K562 (cell line): ENCODE measurements around the gene SEMA6D. TPM values are rescaled to one million over a fixed set of nuclear protein-coding genes. Genes with fewer than 3 reads are reported as not detected.

ENCODE experiments used
- ATAC-seq: fragments of 200-7000 bp; cut with Tn5 transposase; 3 replicates; pipeline ENCODE4 v1.9.1; 2020; ENCODE audit warnings: moderate library complexity
- BruUV-seq: library from RNA; stranded (reverse); fragments of 400-500 nt; replicated peaks from 2 replicates; lab custom pipeline; 2021; lab: Mats Ljungman, UMichigan
- CTCF ChIA-PET: fragments of 300-600 bp; formaldehyde crosslinking; extraction: SDS; loops from one replicate; lab custom pipeline; 2021; ENCODE audit warnings: low intra/inter-chr PET ratio; lab: Yijun Ruan, JAX
- POLR2A ChIA-PET: fragments of 300-600, 350-650 bp; sonication (Branson Sonifier 250); formaldehyde crosslinking; extraction: SDS; loops from one replicate; lab custom pipeline; 2021; ENCODE audit warnings: antibody characterized with exemption, inconsistent platforms; lab: Yijun Ruan, JAX
- DNase-seq, 4 experiments: peaks; one replicate each; pipeline versions ENCODE4 v3.0.0 to v3.0.0-alpha.2; 2011 to 2018; ENCODE audit warnings: low spot score in 3 of 4, mixed read lengths in 3 of 4; ENCODE audit errors: extremely low read depth in 1 of 4
- FAIRE-seq: peaks from 2 replicates; lab custom pipeline; 2011; peaks lifted over from hg19 to GRCh38; lab: Jason Lieb, UNC
- H2AFZ ChIP-seq: 2 replicates; pipeline ENCODE4 v1.6.0; 2011; ENCODE audit warnings: low read depth, low read length, control low read depth, inconsistent platforms
- H3K27ac ChIP-seq: fragments of 200-600 bp; 3 replicates; pipeline ENCODE4 v1.8.0; 2011; ENCODE audit warnings: low read depth, mild to moderate bottlenecking, control low read depth, inconsistent platforms, low read length, moderate library complexity, mixed read lengths; ENCODE audit errors: extremely low read depth
- H3K27me3 ChIP-seq, 2 experiments: fragments of 300-600 bp in 1 of 2; 2 replicates in 1 of 2; 3 replicates in 1 of 2; pipeline versions ENCODE4 v1.6.0 to v1.8.0; 2011; ENCODE audit warnings: inconsistent platforms in 2 of 2, low read length in 2 of 2, mild to moderate bottlenecking in 1 of 2, mixed read lengths in 1 of 2, moderate library complexity in 1 of 2; ENCODE audit not compliant: control insufficient read depth in 2 of 2, insufficient read depth in 2 of 2
- H3K36me3 ChIP-seq: fragments of 300-600 bp; 3 replicates; pipeline ENCODE4 v1.8.0; 2011; ENCODE audit warnings: mild to moderate bottlenecking, low read length, inconsistent platforms; ENCODE audit not compliant: control insufficient read depth, insufficient read depth
- H3K4me1 ChIP-seq, 2 experiments: fragments of 200-600 bp in 1 of 2; replicated peaks in 1 of 2; 2 replicates in 1 of 2; 3 replicates in 1 of 2; pipeline versions ENCODE4 v1.5.1 to v1.8.0; 2011; ENCODE audit warnings: inconsistent platforms in 2 of 2, low read length in 2 of 2, mild to moderate bottlenecking in 1 of 2, mixed read lengths in 1 of 2, moderate library complexity in 1 of 2; ENCODE audit not compliant: control insufficient read depth in 2 of 2, insufficient read depth in 2 of 2
- H3K4me2 ChIP-seq: 2 replicates; pipeline ENCODE4 v1.6.1; 2011; ENCODE audit warnings: low read length, control low read depth, inconsistent platforms, mixed read lengths; ENCODE audit not compliant: insufficient read depth
- H3K4me3 ChIP-seq: fragments of 200-600 bp; sonication (generic), shearing (Covaris generic); 2 replicates; pipeline ENCODE4 v1.5.1; 2016; ENCODE audit warnings: control low read depth, inconsistent platforms
- H3K79me2 ChIP-seq: fragments of 200-600 bp; 3 replicates; pipeline ENCODE4 v1.8.0; 2011; ENCODE audit warnings: low read length, inconsistent platforms; ENCODE audit not compliant: control insufficient read depth, insufficient read depth
- H3K9ac ChIP-seq, 2 experiments: 2 replicates each; pipeline versions ENCODE4 v1.6.0 to v1.6.1; 2011; ENCODE audit warnings: low read depth in 2 of 2, low read length in 2 of 2, control low read depth in 1 of 2, inconsistent platforms in 1 of 2, mild to moderate bottlenecking in 1 of 2, mixed read lengths in 1 of 2; ENCODE audit not compliant: insufficient read depth in 1 of 2
- H3K9me1 ChIP-seq: one replicate; pipeline ENCODE4 v1.6.0; 2011; ENCODE audit warnings: inconsistent platforms, mild to moderate bottlenecking, low read length, moderate library complexity; ENCODE audit not compliant: control insufficient read depth, insufficient read depth
- H3K9me3 ChIP-seq: replicated peaks from 2 replicates; pipeline ENCODE4 v1.5.1; 2011; ENCODE audit warnings: low read depth, low read length, inconsistent platforms; ENCODE audit not compliant: control insufficient read depth, insufficient read depth
- H4K20me1 ChIP-seq: replicated peaks from 2 replicates; pipeline ENCODE4 v1.6.1; 2011; ENCODE audit warnings: low read length, inconsistent platforms, mixed read lengths; ENCODE audit not compliant: control insufficient read depth, insufficient read depth
- CAMTA2 ChIP-seq: fragments of 250-450 bp; sonication (Bioruptor Pico); conservative IDR thresholded peaks from 2 replicates; pipeline ENCODE4 v1.5.1; 2022
- ESRRA ChIP-seq: fragments of 450-650 bp; IDR thresholded peaks from 2 replicates; pipeline ENCODE4 v1.6.1; 2014; ENCODE audit warnings: low read depth, mild to moderate bottlenecking, moderate library complexity, borderline replicate concordance
- FOXK1 ChIP-seq: sonication (generic); formaldehyde crosslinking; IDR thresholded peaks from 2 replicates; pipeline ENCODE4 v1.8.0; 2022; ENCODE audit warnings: missing genetic modification reagents, mild to moderate bottlenecking, borderline replicate concordance
- FOXM1 ChIP-seq, 2 experiments: fragments of 450-650 bp in 1 of 2; sonication (generic) in 1 of 2; formaldehyde crosslinking in 1 of 2; IDR thresholded peaks; 2 replicates each; pipeline versions ENCODE4 v1.6.1 to v1.9.0; 2017 to 2022; ENCODE audit warnings: low read depth in 2 of 2, mild to moderate bottlenecking in 2 of 2, missing genetic modification reagents in 1 of 2, moderate library complexity in 1 of 2
- GTF2F1 ChIP-seq: IDR thresholded peaks from 2 replicates; pipeline ENCODE4 v1.6.1; 2011; ENCODE audit warnings: low read depth, low read length, improper control_type of control experiment
- HNRNPL ChIP-seq: fragments of 200-400 bp; formaldehyde crosslinking; IDR thresholded peaks from 2 replicates; pipeline ENCODE4 v1.6.1; 2017; ENCODE audit warnings: low read depth, mild to moderate bottlenecking, low read length
- ILF3 ChIP-seq: fragments of 450-650 bp; IDR thresholded peaks from 2 replicates; pipeline ENCODE4 v1.6.1; 2018; ENCODE audit warnings: antibody characterized with exemption, mild to moderate bottlenecking, moderate library complexity, borderline replicate concordance
- MTA2 ChIP-seq: fragments of 450-650 bp; IDR thresholded peaks from 2 replicates; pipeline ENCODE4 v1.6.1; 2016; ENCODE audit warnings: low read depth
- PCBP1 ChIP-seq: fragments of 200-400 bp; formaldehyde crosslinking; IDR thresholded peaks from 2 replicates; pipeline ENCODE4 v1.6.1; 2018; ENCODE audit warnings: mild to moderate bottlenecking, low read depth, low read length; ENCODE audit not compliant: poor library complexity, severe bottlenecking
- PREB ChIP-seq: sonication (generic); formaldehyde crosslinking; IDR thresholded peaks from 2 replicates; pipeline ENCODE4 v1.8.1; 2023; ENCODE audit warnings: mild to moderate bottlenecking, missing genetic modification reagents
- PRMT5 ChIP-seq: sonication (generic); formaldehyde crosslinking; IDR thresholded peaks from 2 replicates; pipeline ENCODE4 v1.5.0; 2020; ENCODE audit warnings: missing genetic modification reagents
- PYGO2 ChIP-seq: fragments of 450-650 bp; IDR thresholded peaks from 2 replicates; pipeline ENCODE4 v1.6.1; 2016; ENCODE audit warnings: mild to moderate bottlenecking, missing genetic modification characterization, moderate library complexity, missing compliant biosample characterization
- RB1 ChIP-seq: fragments of 450-650 bp; IDR thresholded peaks from 2 replicates; pipeline ENCODE4 v1.6.1; 2017; ENCODE audit warnings: low read depth, mild to moderate bottlenecking
- TEAD2 ChIP-seq: fragments of 450-650 bp; IDR thresholded peaks from 2 replicates; pipeline ENCODE4 v1.6.1; 2016; ENCODE audit warnings: missing genetic modification characterization, control low read depth, missing compliant biosample characterization
- ZBTB5 ChIP-seq: fragments of 450-650 bp; IDR thresholded peaks from 2 replicates; pipeline ENCODE4 v1.6.1; 2017; ENCODE audit warnings: antibody characterized with exemption
- ZNF263 ChIP-seq: sonication (generic); formaldehyde crosslinking; IDR thresholded peaks from 2 replicates; pipeline ENCODE4 v1.8.0; 2022; ENCODE audit warnings: mild to moderate bottlenecking, missing genetic modification reagents, borderline replicate concordance
- ZNF347 ChIP-seq: fragments of 450-650 bp; formaldehyde crosslinking; IDR thresholded peaks from 2 replicates; pipeline ENCODE4 v1.4.0; 2020; ENCODE audit warnings: low read depth, mild to moderate bottlenecking, moderate library complexity
- ZNF398 ChIP-seq: fragments of 250-450 bp; sonication (Bioruptor Pico); IDR thresholded peaks from 2 replicates; pipeline ENCODE4 v1.8.0; 2021; ENCODE audit warnings: moderate library complexity, mild to moderate bottlenecking, inconsistent platforms
- WGBS: fragments of 100-300 bp; shearing (Covaris generic); methylation state at CpG from one replicate; pipeline ENCODE4 v1.1.6; 2016; ENCODE audit warnings: low coverage, mixed read lengths; ENCODE audit not compliant: insufficient coverage; ENCODE audit errors: missing lambda C conversion rate; 5-methylcytosine and 5-hydroxymethylcytosine counted together
- in situ Hi-C: fragments of 300-500 bp; cut with MboI; formaldehyde crosslinking; loops from 4 replicates; pipeline ENCODE4 v1.15.0; 2018; ENCODE audit warnings: inconsistent platforms, mixed read lengths
- intact Hi-C: fragments of 100-400 bp; cut with micrococcal nuclease; formaldehyde crosslinking; loops from 2 replicates; pipeline ENCODE4 v1.14.2; 2022
- polyA plus RNA-seq, 8 experiments: library from polyadenylated mRNA; depleted of rRNA in 4 of 8; stranded (reverse) in 5 of 8; unstranded in 3 of 8; fragments of >200 nt; fragmentation: Nextera tagmentation in 2 of 8; fragmentation: Illumina TruSeq in 1 of 8; extraction: Ambion mirVana in 2 of 8; extraction: Trizol in 1 of 8; gene quantifications; 2 replicates each; pipeline versions ENCODE4 v1.2.1 to v1.2.3, GENCODE V29; 2011 to 2014; ENCODE audit warnings: inconsistent platforms in 1 of 8, missing spikeins in 1 of 8
- total RNA-seq, 7 experiments: library from RNA; depleted of rRNA in 6 of 7; stranded (reverse); fragments of >200 nt in 6 of 7; fragmentation: Illumina TruSeq in 2 of 7; extraction: Trizol in 2 of 7; gene quantifications; 2 replicates each; pipeline versions ENCODE4 v1.2.1 to v1.2.3, GENCODE V29; 2011 to 2021; ENCODE audit warnings: low replicate concordance in 1 of 7

SEMA6D gene
- total and polyA plus RNA-seq, 9 of the 15 experiments (the other 6 are each of a cell fraction or from before 2014, with no cell fraction given), result not detected

GRCh38 chr15:47685141-47685870 is 32.0 kb upstream of the SEMA6D start:
- intact Hi-C loops, result no loop called here
- no peaks in the 10 kb centered on the region for H4K20me1 ChIP-seq
- FAIRE-seq, result no peak
- no peaks in the 10 kb centered on the region for H3K79me2 ChIP-seq
- no peaks in the 10 kb centered on the region for H3K36me3 ChIP-seq
- H3K27me3 ChIP-seq, result no peaks in the 10 kb centered on the region
- no peaks in the 10 kb centered on the region for H3K9me1 ChIP-seq
- H3K9me3 ChIP-seq, result 0 out of 2 replicates have a peak, but pooled peaks cover 1% of the 10 kb centered on the region
- no TSS peak for BruUV-seq
- H3K4me2 ChIP-seq, result no peak overlapping the region
- H3K27ac ChIP-seq, result no peak overlapping the region
- no peak for TF ChIP-seq FOXK1
- TF ChIP-seq ILF3, result no peak
- TF ChIP-seq ZBTB5, result no peak
- no peak for TF ChIP-seq ZNF347 (CRISPR knock-in tag)
- TF ChIP-seq HNRNPL, result no peak
- TF ChIP-seq PRMT5 (CRISPR knock-in tag), result no peak
- TF ChIP-seq RB1, result no peak
- TF ChIP-seq MTA2, result no peak
- no peak for TF ChIP-seq ESRRA
- no peak for TF ChIP-seq ZNF263
- TF ChIP-seq PCBP1, result no peak
- TF ChIP-seq CAMTA2 (CRISPR knock-in tag), result no peak
- TF ChIP-seq FOXM1 (IDR thresholded peaks at IDR 0.05; ENCODE audit: low read depth), result no peak
- TF ChIP-seq FOXM1 (CRISPR knock-in tag; IDR thresholded peaks at IDR 0.05; ENCODE audit: low read depth), result no peak
- no peak for TF ChIP-seq PREB (CRISPR knock-in tag)
- no peak for TF ChIP-seq TEAD2
- no peak for TF ChIP-seq ZNF398 (CRISPR knock-in tag)
- TF ChIP-seq PYGO2 (tag), result no peak
- no peak for TF ChIP-seq GTF2F1
- CTCF ChIA-PET, result no interaction called here
- no peak overlapping the region for H2AFZ ChIP-seq
- POLR2A ChIA-PET, result no interaction called here
- no peak overlapping the region for H3K4me3 ChIP-seq
- no peak for ATAC-seq
- 0% methylated on average over 3 of the region's 3 CpGs for WGBS
- no peak for DNase-seq
- in situ Hi-C loops, result no loop called here
- no peak overlapping the region for H3K9ac ChIP-seq
- H3K4me1 ChIP-seq, result no peaks in the 10 kb centered on the region
